Endothelial cell of umbilical vein (primary cell): ENCODE results near the gene RELL1. TPM values are rescaled to one million over a fixed set of nuclear protein-coding genes. Genes with fewer than 3 reads are reported as not detected.

ENCODE experiments used
- BruUV-seq: library from RNA; stranded (reverse); fragments of 400-500 nt; replicated peaks from 2 replicates; lab custom pipeline; 2021; lab: Mats Ljungman, UMichigan
- CTCF ChIA-PET: fragments of 300-600, 350-600 bp; sonication (Branson Sonifier 250); formaldehyde crosslinking; loops from one replicate; lab custom pipeline; 2021; ENCODE audit warnings: antibody characterized with exemption, inconsistent platforms; lab: Charles Lee
- POLR2A ChIA-PET: fragments of 300-600, 350-600 bp; sonication (Branson Sonifier 250); formaldehyde crosslinking; loops from one replicate; lab custom pipeline; 2021; ENCODE audit warnings: antibody characterized with exemption, inconsistent platforms; lab: Charles Lee
- DNase-seq: peaks from one replicate; pipeline ENCODE4 v3.0.0-alpha.2; 2011; ENCODE audit warnings: low read depth, low spot score
- FAIRE-seq: peaks from 2 replicates; lab custom pipeline; 2011; peaks lifted over from hg19 to GRCh38; lab: Jason Lieb, UNC
- H2AFZ ChIP-seq: 2 replicates; pipeline ENCODE4 v1.6.0; 2012; ENCODE audit warnings: low read depth, low read length, control low read depth, inconsistent platforms
- H3K27ac ChIP-seq: 2 replicates; pipeline ENCODE4 v1.5.1; 2011; ENCODE audit warnings: low read depth, mild to moderate bottlenecking, control low read depth, low read length, moderate library complexity; ENCODE audit not compliant: insufficient read depth
- H3K27me3 ChIP-seq, 2 experiments: 2 replicates each; pipeline versions ENCODE4 v1.6.0 to v1.6.1; 2011; ENCODE audit warnings: low read length in 2 of 2, mixed read lengths in 1 of 2; ENCODE audit not compliant: control insufficient read depth in 2 of 2, insufficient read depth in 2 of 2
- H3K36me3 ChIP-seq, 2 experiments: 2 replicates in 1 of 2; 3 replicates in 1 of 2; pipeline ENCODE4 v1.5.1; 2011; ENCODE audit warnings: low read length in 2 of 2, mild to moderate bottlenecking in 1 of 2, moderate library complexity in 1 of 2; ENCODE audit not compliant: control insufficient read depth in 2 of 2, insufficient read depth in 2 of 2; ENCODE audit errors: extremely low read depth in 1 of 2
- H3K4me1 ChIP-seq: 3 replicates; pipeline ENCODE4 v1.5.1; 2011; ENCODE audit warnings: mild to moderate bottlenecking, low read length; ENCODE audit not compliant: control insufficient read depth, insufficient read depth; ENCODE audit errors: extremely low read depth
- H3K4me2 ChIP-seq: 2 replicates; pipeline ENCODE4 v1.6.1; 2011; ENCODE audit warnings: low read length, control low read depth, mixed read lengths; ENCODE audit not compliant: insufficient read depth
- H3K4me3 ChIP-seq, 3 experiments: fragments of 200-600 bp in 1 of 3; sonication (generic), shearing (Covaris generic) in 1 of 3; replicated peaks in 1 of 3; 2 replicates each; pipeline ENCODE4 v1.5.1; 2011 to 2016; ENCODE audit warnings: control low read depth in 3 of 3, low read length in 3 of 3, mild to moderate bottlenecking in 2 of 3, inconsistent platforms in 1 of 3, low read depth in 1 of 3, moderate library complexity in 1 of 3; ENCODE audit not compliant: insufficient read depth in 1 of 3
- H3K79me2 ChIP-seq: 2 replicates; pipeline ENCODE4 v1.6.0; 2012; ENCODE audit warnings: low read length, inconsistent platforms; ENCODE audit not compliant: control insufficient read depth, insufficient read depth
- H3K9ac ChIP-seq: replicated peaks from 2 replicates; pipeline ENCODE3; 2011; ENCODE audit warnings: low read length, control low read depth; ENCODE audit not compliant: insufficient read depth; ENCODE audit errors: extremely low read depth
- H3K9me1 ChIP-seq: replicated peaks from 3 replicates; pipeline ENCODE4 v1.6.0; 2011; ENCODE audit warnings: mild to moderate bottlenecking, low read length; ENCODE audit not compliant: control insufficient read depth, insufficient read depth; ENCODE audit errors: extremely low read depth
- H3K9me3 ChIP-seq: replicated peaks from 2 replicates; pipeline ENCODE4 v1.5.1; 2012; ENCODE audit warnings: low read length, inconsistent platforms; ENCODE audit not compliant: control insufficient read depth, insufficient read depth
- H4K20me1 ChIP-seq: replicated peaks from 2 replicates; pipeline ENCODE3; 2011; ENCODE audit warnings: mild to moderate bottlenecking, low read length; ENCODE audit not compliant: control insufficient read depth, insufficient read depth; ENCODE audit errors: extremely low read depth
- CTCF ChIP-seq, 2 donors: IDR thresholded peaks; 1 replicate in 1 of 2; 2 replicates in 1 of 2; pipeline ENCODE4 v1.5.1; 2011; ENCODE audit warnings: low read length in 2 of 2, mild to moderate bottlenecking in 2 of 2, moderate library complexity in 2 of 2, control low read depth in 1 of 2, inconsistent platforms in 1 of 2, low read depth in 1 of 2; ENCODE audit not compliant: insufficient read depth in 1 of 2; ENCODE audit errors: extremely low read depth in 1 of 2
- EZH2 ChIP-seq: IDR thresholded peaks from 2 replicates; pipeline ENCODE4 v1.6.1; 2012; ENCODE audit warnings: borderline replicate concordance, low read depth, mild to moderate bottlenecking, moderate library complexity, low read length, inconsistent platforms; ENCODE audit not compliant: severe bottlenecking
- FOS ChIP-seq: IDR thresholded peaks from 2 replicates; pipeline ENCODE4 v1.6.1; 2011; ENCODE audit warnings: mild to moderate bottlenecking, low read length, moderate library complexity, borderline replicate concordance; ENCODE audit not compliant: insufficient read depth
- GATA2 ChIP-seq: IDR thresholded peaks from 2 replicates; pipeline ENCODE4 v1.7.0; 2011; ENCODE audit warnings: low read depth, mild to moderate bottlenecking, moderate library complexity, mixed read lengths, low read length; ENCODE audit not compliant: insufficient read length, insufficient read depth
- JUN ChIP-seq: IDR thresholded peaks from 2 replicates; pipeline ENCODE4 v1.6.1; 2011; ENCODE audit warnings: borderline replicate concordance, low read depth; ENCODE audit not compliant: insufficient read length, insufficient read depth
- MAX ChIP-seq: IDR thresholded peaks from 2 replicates; pipeline ENCODE4 v1.6.1; 2011; ENCODE audit not compliant: insufficient read depth, insufficient read length
- MYC ChIP-seq: IDR thresholded peaks from one replicate; pipeline ENCODE4 v1.6.1; 2011; ENCODE audit warnings: mild to moderate bottlenecking, low read depth, low read length
- POLR2A ChIP-seq: IDR thresholded peaks from 2 replicates; pipeline ENCODE4 v1.6.1; 2012; ENCODE audit warnings: low read depth, mild to moderate bottlenecking, control low read depth, low read length
- POLR2AphosphoS5 ChIP-seq: IDR thresholded peaks from 2 replicates; pipeline ENCODE4 v1.6.1; 2012; ENCODE audit warnings: low read depth, mild to moderate bottlenecking, control low read depth, low read length, moderate library complexity; ENCODE audit not compliant: insufficient read depth
- dilution Hi-C: fragments of 300-500 bp; cut with MboI; formaldehyde crosslinking; loops from one replicate; pipeline ENCODE4 v1.15.0; 2019; ENCODE audit warnings: low sequenced_read_pairs; ENCODE audit not compliant: extremely low pct_ligation_motif_present
- intact Hi-C: fragments of 100-400 bp; cut with micrococcal nuclease; formaldehyde crosslinking; loops from one replicate; pipeline ENCODE4 v1.10.0; 2022
- polyA plus RNA-seq, 4 experiments: library from polyadenylated mRNA; depleted of rRNA in 3 of 4; stranded (reverse) in 3 of 4; unstranded in 1 of 4; fragments of >200 nt; gene quantifications; 2 replicates each; pipeline versions ENCODE4 v1.2.1 to v1.2.3, GENCODE V29; 2011 to 2012; ENCODE audit warnings: missing spikeins in 1 of 4
- total RNA-seq: library from RNA; stranded (reverse); gene quantifications from 2 replicates; pipeline ENCODE4 v1.2.3, GENCODE V29; 2021

RELL1 gene
- total and polyA plus RNA-seq, 2 donors (not counting 3 experiments of a cell fraction or from before 2014, with no cell fraction given), result 20.8 to 91.7 TPM

- H3K9me3 ChIP-seq, result no peaks in the 10 kb centered on the region
- peaks cover 13% of the 10 kb centered on the region for H3K4me1 ChIP-seq
- POLR2A ChIA-PET, result interaction anchor here (0.7 to 2.4 kb wide), 3 partner anchors 15 to 214 kb away, joined by 3 to 7 read pairs (median 3); partner anchors contain the start of gene RELL1
- TF ChIP-seq GATA2 (no peak), POLR2AphosphoS5 (no peak), POLR2A (no peak), MAX (no peak), CTCF (IDR thresholded peaks at IDR 0.05; ENCODE audit: extremely low read depth in 1 of 2, insufficient read depth in 1 of 2, low read depth in 1 of 2, low read length in 2 of 2) (no peak), MYC (no peak), FOS (no peak), JUN (no peak), EZH2 (no peak)
- DNase-seq (no peak), FAIRE-seq (no peak)
- no peaks in the 10 kb centered on the region for H3K9me1 ChIP-seq
- no peak overlapping the region for H3K27ac ChIP-seq
- H3K4me2 ChIP-seq, result no peak overlapping the region
- H3K9ac ChIP-seq, result no peak overlapping the region
- no peaks in the 10 kb centered on the region for H3K36me3 ChIP-seq
- dilution Hi-C loops, result no loop called here
- no peak overlapping the region for H3K4me3 ChIP-seq
- intact Hi-C loops, result loop anchor here (1.0 kb wide), 6 partner anchors 63 to 433 kb away; partner anchors contain the start of gene RELL1
- no peaks in the 10 kb centered on the region for H3K27me3 ChIP-seq
- CTCF ChIA-PET, result interaction anchor here (0.7 to 4.6 kb wide), 35 partner anchors 10 to 433 kb away, joined by 3 to 109 read pairs (median 5); partner anchors contain the start of genes PGM2 and RELL1
- no peaks in the 10 kb centered on the region for H4K20me1 ChIP-seq
- no TSS peak for BruUV-seq
- H3K79me2 ChIP-seq, result no peaks in the 10 kb centered on the region
- no peak overlapping the region for H2AFZ ChIP-seq
Observed at GRCh38 chr4:37602454-37603069, 83.6 kb downstream of the RELL1 start.
